HG03457 (cell line): Measurements from ENCODE around the gene LMTK2.

Experiments
- ATAC-seq: cut with Tn5 transposase; IDR thresholded peaks from one replicate; pipeline ENCODE4 v1.9.1; 2021; ENCODE audit warnings: moderate number of reproducible peaks; ENCODE audit not compliant: unreplicated experiment

The LMTK2 gene

DNA sequence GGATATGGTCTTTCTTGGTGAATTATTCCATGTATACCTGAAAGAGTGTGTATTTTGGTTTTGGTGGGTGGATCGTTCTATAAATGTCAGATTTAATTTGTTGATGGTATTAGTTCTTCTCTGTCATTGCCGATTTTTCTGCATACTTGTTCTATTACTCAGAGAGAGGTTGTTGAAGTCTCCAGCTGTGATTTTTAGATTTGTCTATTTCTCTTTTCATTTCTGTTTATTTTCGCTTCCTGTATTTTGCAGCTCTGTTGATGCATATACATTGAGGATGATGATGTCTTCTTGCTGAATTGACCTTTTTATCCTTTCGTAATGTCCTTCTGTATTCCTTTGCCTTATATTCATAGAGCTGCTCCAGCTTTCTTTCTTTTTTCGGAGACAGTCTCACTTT, 92.5 kb downstream of the LMTK2 start:
- no peak for ATAC-seq

DNA sequence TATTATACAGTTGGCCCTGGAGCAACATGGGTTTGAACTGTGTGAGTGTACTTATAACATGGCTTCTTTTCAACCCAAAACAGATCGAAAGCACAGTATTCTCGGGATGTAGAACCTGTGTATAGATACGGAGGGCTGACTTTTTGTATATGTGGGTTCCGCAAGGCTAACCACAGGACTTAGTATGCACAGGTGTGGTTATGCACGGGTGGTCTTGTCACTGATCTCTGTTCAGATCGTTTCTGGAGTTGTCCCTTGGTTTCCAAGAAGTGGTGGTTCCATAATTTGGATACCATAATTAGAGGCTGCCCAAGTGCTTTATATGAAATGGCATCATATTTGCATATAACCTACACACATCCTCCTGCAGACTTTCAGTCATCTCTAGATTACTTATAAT, 93.7 kb downstream of the LMTK2 start:
- ATAC-seq, result peak; percentile 47

DNA sequence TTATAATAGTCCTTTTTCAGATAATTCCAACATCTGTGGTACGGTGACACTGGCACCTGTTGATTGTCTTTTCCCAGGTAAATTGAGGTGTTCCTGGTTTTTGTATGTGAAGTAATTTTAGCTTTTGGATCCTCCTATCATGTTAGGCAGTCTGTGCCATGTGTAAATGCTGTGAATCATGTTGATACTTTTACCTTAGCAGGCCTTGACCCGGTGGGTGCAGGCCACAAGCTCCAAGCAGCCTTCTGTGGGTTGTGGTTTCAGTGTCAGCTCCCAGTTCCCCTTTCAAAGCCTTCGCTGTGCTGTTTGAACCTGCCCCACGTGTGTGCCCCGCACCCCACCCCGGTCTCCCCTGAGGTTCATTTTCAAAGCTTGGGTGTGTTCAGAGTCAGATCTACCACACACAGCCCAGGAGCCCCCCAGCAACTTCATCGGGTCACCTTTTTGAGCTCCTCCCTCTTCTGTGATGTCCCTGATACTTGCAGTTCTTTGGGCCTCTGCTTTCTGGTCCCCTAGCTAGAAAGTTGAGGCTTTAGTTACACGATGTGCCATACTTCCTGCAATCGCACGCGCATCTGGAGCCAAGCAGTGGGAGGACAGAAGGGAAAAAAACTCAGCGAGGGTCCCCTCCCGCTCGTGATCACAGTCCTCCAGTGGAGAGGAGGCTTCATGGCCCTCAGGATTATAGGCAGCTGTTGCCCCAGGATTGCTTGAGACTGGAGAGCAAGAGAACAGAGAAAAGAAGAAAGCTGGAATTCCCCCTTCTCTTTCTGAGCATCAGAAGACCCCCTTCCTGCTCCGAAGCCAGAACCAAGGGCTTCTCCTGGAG, 95.9 kb downstream of the LMTK2 start:
- peak; percentile 92 for ATAC-seq

DNA sequence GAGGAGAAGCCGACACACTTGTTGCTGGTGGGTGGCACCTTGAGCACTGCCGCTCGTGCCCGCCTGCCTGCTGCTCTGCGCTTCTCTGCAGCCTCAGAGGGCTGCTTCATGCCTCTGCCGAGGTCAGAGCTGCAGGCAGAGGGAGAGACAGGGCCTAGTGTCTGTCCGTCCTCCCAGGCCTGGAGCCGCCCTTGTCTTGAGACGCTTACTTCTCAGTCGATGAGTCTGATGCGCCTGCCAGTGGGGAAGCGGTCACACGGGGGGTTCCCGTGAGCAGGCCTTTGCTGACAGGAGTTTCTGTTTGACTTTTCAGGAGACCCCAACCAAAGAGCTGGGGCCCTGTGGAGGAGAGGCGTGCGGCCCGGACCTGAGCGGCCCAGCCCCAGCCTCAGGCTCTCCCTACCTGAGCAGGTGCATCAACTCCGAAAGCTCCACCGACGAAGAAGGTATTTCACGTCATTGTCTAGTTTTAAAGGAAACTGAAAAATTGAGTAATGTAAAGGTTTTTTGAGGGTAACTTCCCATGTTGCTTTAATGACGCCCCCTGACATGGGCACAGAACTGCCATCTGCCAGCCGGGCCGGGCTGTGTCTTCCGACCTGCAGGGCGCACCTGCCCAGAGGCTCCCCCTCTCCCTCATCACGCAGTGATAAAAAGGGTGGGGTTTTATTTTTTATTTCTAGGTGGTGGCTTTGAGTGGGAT, 96.8 kb downstream of the LMTK2 start:
- ATAC-seq, result peak; percentile 33

DNA sequence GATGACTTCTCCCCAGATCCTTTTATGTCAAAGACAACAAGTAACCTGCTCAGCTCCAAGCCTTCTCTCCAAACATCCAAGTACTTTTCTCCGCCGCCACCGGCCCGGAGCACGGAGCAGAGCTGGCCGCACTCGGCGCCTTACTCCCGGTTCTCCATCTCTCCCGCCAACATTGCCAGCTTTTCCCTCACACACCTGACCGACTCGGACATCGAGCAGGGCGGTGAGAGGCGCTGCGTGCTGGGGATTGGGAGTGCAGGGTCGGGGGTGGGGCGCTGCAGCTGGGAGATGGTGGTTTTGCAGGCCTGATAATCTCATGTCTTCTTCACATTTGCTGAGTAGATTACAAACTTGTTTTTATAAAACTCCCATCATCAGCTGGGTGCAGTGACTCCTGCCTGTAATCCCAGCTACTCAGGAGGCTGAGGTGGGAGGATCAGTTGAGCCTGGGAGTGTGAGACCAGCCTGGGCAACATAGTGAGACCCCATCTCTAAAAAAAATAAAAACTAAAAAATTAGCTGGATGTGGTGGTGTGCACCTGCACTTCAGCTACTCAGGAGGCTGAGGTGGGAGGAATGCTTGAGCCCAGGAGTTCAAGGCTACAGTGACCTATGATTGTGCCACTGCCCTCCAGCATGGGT, 97.4 kb downstream of the LMTK2 start:
- no peak for ATAC-seq

DNA sequence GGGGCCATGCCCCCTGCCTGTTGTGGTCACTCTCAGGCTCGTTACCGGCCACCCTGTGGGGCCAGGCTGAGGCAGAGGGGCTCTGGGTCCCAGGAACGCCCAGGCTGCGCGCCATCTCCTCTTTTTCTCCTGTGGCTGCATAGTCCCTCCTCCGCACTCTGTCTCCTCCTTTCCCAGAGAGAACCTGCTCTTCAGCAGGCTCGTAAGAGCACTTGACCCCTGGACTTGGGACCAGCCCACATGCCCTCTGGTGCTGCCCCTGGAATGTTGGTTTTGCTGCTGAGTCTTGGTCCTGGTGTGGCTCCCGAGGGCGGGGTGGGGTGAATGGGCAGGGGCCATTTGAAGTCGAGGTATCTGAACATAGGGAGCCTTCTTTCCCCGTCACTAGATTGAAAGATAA, 98.0 kb downstream of the LMTK2 start:
- no peak for ATAC-seq

DNA sequence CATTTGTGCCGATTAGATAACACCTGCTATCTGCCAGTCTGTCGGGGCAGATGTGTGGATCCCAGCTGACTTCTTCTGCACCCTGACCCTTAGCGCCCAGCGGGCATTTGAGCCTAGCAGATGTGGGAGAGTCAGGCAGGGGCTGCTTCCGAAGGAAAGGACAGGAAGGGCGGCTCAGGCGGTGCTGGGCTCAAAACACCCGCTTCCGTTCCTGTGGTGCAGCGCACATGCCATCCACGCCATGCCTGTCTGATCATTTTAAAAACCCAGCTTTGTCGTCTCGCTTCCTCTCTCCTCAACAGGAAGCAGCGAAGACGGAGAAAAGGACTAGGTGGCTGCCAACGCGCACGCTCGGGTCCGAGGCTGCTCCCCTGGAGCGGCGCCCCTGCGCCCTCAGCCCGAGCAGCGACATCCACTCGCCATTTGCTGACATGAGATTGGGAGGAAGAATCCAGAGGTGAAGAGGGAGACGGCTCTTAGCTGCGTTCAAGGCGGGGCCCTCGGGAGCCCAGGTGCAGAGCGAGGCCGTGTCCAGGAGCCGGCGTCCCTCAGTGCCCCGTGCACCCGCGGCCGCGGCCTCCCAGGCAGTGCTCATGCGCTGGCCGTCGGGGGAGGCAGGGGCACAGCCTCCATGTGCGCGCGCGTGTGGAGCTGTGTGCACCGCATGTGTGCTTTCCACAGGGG, 98.6 kb downstream of the LMTK2 start:
- no peak for ATAC-seq

DNA sequence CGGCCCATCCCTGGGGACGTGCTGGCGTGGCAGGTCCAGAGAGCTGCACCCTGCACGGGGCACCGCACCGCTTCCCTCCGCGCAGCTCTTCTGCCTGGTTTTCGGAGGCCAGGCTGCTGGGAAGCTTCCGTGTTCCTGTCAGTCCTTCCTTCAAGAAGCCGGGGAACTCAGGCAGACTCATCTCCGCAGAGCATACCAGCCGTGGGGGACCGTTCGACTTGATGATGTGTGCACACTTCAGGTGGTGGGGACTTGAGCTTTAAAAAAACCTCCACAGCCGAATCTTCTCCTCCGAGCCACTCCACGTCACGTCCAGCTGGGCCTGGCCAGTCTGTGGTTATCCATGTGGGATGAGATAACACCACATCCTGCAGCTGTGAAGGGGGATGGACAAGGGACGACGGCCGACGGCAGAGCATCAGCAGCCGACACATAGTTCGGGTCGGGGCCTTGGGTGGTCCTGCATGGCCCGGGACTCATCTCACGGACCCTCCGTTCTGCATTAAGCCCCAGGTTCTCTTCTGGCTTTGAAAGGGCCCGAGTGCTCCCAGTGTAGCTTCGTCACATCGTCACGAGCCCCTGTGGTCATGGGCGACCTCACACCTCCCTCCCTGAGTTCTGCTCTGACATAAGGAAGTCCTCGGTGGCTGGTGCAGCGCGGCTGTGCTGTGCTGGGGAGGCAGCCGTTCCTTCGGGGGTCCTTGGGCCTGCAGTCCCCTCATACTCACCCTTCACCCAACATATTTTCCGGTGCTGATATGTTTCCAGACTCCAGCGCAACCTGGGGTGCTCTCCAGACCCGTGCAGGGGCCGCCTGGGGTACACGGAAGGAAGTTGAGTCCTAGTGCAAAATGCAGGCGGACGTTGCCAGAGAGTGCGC, 100.0 kb downstream of the LMTK2 start:
- ATAC-seq, result no peak

DNA sequence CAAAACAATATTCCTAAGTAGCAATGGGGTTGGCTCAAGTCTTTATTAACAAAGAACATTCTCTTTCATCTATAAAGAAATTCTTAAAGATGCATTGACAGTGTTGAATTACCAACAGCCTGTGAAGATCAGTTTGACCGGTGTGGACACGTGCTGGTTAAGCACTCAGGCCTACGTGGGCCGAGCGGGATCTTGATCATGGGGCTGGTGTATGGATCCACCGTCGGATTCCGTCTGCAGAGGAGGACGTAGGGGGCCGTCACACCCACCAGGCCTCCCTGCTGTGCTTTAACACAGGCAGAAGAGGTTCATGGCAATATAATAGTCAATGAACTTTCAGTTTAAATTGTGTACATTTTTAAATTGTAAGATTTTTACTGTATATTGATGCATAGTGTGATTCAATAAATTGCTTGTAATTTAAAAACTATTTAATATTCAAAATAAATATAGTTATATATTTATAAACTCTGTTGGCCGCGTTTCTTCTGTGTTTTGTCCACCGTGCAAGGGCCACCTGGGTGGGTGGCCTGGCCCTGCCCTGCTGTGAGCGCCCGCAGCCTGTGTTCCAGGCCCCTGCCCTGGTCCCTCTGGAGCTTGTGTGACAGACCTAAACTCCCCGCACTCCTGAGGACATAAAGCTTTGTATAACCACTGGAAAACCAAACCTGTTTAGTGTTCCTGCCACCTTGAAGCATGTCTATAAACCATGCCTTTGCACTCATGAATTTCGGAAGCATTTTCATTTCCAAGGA, 102.7 kb downstream of the LMTK2 start:
- no peak for ATAC-seq

DNA sequence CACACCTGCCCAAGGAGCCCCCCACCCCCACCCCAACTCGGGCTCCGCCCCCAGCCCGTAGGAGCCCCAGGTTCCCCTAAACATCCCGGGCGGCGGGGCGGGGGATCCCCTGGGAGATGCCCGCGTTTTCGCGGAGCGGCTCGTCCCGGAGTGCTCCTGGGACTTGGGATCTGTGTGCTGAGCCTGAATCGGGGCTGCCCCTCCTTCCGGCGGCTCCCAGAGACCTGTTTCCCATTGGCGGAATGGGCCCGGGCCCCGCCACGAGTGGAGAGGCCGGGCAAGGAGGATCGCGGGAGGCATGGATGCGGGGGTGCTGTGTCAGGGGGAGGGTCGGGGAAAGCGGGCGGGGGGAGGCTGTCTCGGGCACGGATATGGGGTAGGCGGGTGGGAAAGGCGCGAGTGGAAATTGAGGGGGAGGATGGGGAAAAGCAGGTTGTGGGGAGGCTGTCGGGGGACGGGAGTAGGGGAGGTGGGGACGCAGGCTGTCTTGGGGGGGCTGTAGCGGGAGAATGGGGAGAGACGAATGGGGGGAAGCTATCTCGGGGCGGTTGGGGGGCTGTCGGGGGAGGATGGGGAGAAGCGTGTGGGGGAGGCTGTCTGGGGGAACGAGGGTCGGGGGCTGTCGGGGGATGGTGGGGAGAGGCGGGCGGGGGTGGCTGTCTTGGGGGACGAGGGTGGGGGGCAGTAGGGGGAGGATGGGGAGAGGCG, 104.0 kb downstream of the LMTK2 start:
- no peak for ATAC-seq

DNA sequence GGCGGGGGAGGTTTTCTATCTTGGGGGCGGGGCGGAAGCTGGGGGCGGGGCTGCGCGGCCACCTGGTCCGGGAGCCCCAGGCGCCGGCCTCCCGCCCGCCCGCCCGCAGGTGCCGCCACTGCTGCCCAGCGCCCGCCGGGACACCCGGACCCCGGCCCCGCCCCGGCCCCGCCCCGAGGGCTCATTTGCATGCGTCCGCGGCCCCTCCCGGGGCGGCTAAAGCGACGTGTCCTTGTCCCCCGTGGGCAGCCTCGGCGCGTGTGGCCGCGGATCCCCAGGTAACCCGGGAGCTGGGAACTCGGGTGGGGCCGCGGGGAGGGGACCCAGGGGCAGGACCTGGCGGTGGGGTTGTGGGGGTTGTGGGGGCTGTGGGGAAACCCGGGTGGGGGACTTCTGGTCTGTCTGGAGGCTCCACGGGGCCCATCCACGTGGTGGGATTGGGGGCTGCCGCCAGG, 104.6 kb downstream of the LMTK2 start, which contains the start of gene BHLHA15:
BHLHA15 (plus strand) TSS at position 219 of the 455 bp plus-strand sequence. CDS start 871 bp downstream, outside the sequence.
- ATAC-seq, result no peak

DNA sequence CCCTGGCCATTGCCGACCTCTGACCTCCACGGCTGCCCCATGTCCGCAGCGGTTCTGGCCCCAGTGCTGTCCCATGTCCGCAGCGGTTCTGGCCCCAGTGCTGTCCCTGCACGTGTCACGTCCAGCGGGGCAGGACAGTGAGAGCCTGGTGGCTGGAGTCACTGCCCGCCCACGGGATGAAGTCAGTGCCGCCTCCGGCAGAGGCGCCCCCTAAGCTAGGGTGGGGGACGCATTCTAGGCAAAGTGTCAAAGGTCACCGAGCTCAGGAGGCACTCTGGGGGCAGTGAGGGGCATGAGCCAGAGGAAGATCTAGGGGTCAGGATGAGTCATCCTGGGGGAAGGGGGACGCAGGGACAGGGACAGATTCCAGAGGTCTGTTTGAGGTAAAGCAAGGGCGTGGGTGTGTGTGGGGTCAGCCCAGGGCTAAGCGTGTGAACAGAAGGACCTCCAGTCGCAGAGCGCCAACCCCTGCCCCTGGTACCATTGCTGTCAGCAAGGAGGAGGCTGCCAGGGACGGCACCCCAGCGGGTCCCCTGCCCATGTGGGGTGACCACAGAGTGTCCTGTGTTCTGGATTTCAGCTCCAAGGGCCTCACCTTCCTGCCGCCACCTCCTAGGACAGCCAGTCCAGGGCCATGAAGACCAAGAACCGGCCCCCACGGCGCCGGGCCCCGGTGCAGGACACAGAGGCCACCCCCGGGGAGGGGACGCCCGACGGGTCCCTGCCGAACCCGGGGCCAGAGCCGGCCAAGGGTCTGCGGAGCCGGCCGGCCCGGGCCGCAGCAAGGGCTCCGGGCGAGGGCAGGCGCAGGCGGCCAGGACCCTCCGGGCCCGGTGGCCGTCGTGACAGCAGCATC, 105.2 kb downstream of the LMTK2 start:
- no peak for ATAC-seq

DNA sequence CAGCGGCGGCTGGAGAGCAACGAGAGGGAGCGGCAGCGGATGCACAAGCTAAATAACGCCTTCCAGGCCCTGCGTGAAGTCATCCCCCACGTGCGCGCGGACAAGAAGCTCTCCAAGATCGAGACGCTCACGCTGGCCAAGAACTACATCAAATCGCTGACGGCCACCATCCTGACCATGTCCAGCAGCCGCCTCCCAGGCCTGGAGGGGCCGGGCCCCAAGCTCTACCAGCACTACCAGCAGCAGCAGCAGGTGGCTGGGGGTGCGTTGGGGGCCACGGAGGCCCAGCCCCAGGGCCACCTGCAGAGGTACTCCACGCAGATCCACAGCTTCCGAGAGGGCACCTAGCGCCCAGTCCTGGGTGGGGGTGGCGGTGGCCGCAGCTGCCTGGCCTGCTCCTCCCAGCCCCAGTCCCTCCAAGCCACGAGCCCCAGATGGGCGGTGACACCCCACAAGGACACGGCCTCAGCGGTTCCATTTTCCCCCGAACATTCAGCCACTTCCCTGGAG, 105.9 kb downstream of the LMTK2 start:
- no peak for ATAC-seq

DNA sequence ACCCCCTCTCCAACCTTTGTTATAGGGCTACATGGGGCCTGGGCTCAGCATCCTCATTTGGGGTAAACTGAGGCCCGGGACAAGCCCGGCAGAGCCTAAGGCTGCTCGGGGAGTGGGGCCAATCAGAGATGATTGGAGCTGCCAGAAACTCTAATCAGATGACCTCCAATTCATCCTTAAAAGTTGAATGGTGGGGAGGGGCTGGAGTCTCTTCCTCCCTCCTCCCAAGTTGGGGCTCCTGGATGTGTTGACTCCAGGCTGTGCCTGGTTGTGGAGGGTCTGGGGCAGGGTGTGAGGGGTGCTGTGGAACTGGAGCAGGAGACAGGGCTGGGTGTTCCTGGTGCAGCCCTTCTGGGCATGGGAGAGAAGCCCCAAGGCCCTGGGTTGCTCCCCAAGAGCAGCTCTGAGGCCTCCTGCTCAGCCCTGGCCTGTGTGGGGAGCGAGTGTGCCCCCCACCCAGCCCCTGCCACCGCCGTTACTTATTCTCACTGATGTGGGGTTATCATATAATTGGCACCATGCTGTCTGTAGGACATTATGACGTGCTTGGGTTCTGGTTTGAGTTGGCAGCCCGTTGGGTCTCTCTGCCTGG, 106.7 kb downstream of the LMTK2 start:
- no peak for ATAC-seq

DNA sequence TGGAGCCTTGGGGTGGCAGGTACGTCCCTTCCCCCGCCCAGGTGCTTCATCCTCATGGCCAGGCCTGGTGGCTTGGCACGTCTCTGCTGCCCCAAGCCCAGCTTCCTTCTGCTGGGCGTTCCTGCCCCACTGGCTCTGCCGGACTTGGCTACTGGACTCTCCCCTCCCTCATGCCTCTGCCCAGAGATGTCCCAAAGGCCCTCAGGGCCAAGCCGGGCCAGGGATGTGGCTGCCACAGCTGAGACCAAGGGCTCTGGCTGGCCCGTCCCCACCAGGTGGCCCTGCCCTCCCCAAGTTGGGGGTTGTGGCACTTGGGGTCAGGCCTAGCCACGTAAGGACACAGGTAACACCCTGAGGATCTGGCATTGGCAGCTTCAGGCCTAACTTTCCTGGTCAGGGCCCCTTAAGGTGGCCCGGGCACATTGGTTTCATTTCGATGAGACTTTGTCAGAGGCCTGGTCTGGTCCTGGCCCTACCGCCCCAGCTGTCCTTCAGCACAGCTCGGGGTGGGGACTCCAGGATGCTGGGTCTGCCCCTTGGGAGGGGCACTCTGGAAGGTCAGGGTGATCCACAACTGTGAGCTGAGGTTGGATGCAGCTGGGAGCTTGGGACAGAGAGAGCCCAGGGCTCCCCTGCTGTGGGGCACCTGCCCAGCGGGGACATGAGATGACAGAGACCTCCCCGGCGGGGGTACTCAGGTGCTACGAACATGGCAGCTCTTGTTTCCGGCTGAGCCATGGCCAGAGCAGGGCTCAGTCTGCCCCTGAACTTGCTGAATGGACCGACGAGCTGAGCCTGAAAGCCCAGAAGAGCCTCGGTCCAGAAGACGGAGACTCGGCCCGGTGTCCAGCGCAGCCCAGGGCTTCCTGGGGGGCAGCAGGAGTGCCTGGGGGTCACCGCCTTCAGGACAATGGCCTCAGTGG, 107.5 kb downstream of the LMTK2 start:
- ATAC-seq, result no peak

DNA sequence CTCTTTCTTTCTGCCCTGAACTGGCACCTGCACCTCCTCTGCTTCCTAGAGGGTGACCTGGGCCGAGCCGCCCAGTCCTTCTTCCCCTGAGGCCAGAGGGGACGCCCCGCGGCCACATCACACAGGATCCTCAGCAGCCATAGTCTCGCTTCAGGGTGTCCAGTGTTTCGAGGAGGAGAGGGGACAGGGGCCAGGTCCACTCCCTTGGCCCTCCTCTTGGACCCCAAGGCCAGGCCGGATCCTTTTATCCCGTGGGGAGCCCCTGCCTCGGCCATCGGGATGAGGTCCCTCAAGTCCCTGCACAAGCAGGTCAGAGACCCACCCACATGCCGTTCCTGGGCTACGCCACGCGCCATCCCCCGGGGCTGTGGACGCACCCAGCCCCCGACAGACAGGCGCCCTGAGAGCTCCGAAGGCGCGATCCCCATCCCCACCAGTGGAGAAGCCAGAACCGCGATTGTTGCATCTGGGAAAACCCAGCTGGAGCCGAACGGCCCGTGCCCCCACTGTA, 108.2 kb downstream of the LMTK2 start:
- no peak for ATAC-seq
